ENCODE measurements around the gene RTN4RL2.
A peak's percentile ranks its signal among the peaks of the same experiment; 100 is the strongest.

Gene RTN4RL2

DNA sequence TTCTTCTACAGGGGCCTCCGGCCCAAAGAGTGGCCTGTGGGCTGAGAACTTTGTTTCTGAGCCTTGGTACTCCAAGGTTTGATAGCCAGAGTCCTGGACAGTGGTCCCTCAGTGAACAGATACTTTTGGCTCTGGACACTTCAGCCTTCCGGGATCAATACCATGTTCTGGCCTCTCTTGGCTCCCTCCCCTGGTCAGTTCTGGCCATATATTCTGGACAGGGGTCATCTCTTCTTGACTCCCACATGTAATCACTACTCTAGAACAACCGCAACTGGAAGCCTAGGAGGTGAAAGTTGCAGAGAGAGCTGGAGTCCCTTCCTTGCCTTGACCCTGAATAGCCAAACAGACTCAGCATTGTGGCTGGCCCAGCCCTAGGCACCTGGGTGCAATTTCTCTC, 2.3 kb downstream of the RTN4RL2 start:
- DNase-seq (ENCODE audit: low read depth in 2 of 2), result no peak

DNA sequence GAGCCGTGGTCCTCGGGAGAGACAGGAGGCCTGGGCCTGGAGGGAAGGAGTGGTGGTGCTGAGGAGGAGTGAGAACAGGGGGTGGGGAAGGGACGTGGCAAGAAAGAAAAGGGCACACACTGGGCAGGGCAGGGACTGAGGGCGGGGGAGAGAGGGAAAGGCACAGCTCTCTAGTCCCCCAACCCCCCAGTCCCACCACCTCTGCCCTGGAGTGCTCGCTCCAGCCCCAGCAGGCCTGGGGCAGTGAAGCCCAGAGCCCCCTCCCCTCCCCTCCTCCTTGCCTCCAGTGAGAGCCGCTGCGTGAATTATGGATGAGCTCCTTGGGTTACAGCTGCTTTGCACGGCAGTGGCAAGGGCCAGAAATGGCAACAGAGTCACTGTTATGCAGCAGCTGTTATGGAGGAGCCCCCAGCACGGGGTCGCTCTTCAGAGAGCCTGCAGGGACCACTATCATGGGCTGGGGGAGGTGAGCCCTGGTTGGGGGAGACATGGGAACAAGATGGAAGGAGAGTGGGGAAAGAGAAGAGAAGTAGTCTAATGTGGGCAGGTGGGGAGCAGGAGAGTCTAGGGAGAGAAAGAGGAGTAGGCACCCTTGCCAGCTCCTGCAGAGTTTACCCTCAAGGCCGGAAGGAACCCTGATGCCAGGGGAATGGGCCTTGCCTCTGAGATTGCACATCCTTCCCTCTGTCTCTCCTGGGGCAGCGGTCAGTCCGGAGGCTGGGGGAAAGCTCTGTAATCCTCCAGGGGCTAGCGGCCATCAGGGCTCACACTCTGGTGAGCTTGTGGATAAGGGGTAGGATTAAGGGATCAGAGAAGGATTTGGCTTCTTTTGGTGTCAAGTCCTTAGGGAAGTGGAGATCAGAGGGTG, 3.6 kb downstream of the RTN4RL2 start:
- no peak for DNase-seq (ENCODE audit: low read depth in 2 of 2)

DNA sequence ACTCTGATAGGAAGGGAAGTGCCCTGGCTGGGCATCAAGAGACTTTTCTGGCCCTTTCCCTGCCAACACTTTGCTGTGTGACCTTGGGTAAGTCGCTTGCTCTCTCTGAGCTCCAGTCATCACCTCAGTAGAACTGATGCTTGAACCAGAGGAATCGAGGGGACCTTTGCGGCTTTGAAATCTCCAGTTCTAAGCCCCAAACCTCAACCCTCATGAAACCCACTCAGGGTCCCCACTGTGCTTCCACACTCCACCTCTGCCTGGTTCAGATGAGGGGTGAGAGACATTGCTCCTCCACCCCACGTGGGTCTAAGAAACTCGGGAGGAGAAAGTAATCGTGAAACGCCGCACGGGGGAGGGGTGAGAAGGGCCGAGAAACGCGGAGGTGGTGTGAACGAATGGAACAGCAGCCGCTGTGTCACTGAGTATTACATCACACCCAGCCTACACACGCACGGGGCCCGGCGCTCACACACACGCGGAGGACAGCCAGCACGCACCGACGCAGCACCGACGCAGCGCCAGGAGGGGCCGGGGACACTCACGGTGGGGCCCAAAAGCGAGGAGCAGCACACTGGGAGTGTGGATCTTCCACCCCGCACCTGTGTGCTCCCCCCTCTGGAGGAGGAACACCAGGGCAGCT, 4.3 kb downstream of the RTN4RL2 start:
- DNase-seq (ENCODE audit: low read depth in 2 of 2), result no peak

DNA sequence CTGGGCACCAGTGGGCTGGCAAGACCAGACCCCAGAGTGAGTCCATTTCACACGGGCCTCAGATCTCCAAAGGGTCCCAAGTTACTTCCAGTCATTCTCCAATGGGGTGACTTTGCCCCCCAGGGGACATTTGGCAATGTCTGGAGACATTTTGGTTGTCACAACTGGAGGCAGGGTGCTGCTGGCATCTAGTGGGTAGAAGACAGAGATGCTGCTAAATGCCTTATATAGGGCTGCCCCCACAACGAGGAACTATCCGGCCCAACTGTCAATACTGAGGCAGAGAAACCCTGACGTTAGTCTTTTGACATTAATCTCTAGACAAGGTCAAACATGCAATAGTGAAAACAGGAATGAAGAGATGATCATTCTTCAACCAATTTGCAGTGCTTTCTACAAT, 6.4 kb downstream of the RTN4RL2 start:
- DNase-seq (ENCODE audit: low read depth in 2 of 2), result no peak

DNA sequence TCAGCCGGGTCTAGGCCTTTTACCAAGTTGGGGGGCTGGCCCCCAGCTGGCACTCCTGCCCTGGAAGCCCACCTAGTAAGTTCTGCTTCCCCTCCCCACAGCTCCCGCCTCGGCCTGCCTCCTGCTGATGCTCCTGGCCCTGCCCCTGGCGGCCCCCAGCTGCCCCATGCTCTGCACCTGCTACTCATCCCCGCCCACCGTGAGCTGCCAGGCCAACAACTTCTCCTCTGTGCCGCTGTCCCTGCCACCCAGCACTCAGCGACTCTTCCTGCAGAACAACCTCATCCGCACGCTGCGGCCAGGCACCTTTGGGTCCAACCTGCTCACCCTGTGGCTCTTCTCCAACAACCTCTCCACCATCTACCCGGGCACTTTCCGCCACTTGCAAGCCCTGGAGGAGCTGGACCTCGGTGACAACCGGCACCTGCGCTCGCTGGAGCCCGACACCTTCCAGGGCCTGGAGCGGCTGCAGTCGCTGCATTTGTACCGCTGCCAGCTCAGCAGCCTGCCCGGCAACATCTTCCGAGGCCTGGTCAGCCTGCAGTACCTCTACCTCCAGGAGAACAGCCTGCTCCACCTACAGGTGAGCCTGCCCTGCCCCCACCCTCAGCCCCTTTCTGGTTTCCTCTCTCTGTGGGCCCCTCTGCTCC, 7.3 kb downstream of the RTN4RL2 start:
- no peak for DNase-seq (ENCODE audit: low read depth in 2 of 2)

DNA sequence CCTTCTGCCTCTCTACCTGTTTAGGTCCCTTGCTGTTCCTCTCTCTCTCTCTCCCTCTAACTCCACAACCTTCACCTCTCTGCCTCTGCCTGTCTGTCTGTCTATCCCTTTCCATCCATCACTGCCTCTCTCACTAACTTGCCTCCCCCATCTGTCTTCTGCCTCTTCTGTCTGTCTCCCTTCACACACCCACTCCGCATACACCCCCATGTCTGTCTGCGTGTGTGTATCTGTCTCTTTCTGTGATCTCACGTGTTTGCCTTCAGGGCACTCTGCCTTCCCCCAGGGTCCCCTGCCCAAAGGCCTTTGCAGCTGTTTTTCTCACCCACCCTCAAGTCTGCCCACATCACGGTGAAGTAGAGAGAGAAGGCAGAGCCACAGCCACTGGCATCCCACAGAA, 7.9 kb downstream of the RTN4RL2 start:
- no peak for DNase-seq (ENCODE audit: low read depth in 2 of 2)

DNA sequence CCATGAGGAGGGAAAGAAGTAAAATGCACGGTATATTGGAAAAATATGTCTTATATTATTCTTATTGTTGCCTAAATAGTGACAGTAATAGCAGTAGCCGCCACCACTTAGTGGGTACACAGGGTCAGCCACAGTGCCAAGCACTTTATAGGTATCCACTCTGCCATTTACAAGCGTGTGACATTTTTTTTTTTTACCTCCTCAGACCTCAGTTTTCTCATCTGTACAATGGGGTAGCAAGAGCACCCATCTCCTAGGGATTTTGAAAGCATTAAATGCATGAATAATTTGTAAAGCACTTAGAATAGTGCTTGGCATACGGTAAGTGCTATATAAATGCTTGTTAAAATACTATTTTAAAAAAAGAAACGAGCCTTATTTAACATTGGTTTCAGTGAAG, 8.9 kb downstream of the RTN4RL2 start:
- DNase-seq (ENCODE audit: low read depth in 2 of 2), result no peak

DNA sequence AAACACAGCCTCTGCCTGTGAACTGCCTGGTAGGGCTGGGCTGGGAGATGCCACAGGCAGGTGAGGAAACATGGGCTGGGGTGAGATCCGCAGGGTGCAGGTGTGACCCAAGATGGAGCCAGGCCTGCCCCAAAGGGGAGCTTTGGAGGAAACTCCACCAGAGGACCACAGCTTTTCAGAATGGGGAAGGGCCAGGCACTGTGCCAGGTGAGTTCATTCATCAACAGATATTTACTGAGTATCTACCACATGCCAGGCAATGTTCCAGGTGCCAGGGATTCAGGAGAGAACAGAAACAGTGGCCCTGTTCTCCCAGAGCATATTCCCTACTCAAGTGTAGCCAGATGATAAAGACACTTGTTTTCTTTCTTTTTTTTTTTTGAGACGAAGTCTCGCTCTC, 11.2 kb downstream of the RTN4RL2 start:
- no peak for DNase-seq (ENCODE audit: low read depth in 2 of 2)

DNA sequence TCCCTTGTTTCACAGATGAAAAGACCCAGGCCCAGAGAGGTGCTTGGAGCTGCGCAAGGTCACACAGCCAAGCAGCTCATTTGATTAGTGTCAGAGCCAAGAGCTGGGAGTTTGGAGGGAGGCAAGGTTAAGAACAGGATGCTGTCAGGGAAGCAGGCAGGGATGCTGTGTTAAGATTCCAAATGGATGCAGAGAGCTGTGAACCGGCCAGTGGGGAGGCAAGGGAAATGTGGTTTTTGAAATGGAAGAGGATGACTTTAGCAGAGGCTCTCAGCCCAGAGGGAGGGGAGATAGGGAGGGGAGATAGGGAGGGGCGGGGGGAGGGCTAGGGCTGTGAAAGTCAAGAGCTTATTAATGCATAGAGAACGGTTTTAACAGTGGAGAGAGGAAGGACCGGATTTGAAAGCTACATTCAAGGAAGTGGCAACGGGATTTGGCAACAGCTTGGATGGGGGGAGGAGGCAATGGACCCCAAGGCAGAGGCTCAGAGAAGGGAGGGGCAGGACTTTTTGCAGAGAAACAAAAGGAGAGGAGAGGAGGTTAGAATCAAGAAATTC, 13.0 kb downstream of the RTN4RL2 start:
- no peak for DNase-seq (ENCODE audit: low read depth in 2 of 2)

DNA sequence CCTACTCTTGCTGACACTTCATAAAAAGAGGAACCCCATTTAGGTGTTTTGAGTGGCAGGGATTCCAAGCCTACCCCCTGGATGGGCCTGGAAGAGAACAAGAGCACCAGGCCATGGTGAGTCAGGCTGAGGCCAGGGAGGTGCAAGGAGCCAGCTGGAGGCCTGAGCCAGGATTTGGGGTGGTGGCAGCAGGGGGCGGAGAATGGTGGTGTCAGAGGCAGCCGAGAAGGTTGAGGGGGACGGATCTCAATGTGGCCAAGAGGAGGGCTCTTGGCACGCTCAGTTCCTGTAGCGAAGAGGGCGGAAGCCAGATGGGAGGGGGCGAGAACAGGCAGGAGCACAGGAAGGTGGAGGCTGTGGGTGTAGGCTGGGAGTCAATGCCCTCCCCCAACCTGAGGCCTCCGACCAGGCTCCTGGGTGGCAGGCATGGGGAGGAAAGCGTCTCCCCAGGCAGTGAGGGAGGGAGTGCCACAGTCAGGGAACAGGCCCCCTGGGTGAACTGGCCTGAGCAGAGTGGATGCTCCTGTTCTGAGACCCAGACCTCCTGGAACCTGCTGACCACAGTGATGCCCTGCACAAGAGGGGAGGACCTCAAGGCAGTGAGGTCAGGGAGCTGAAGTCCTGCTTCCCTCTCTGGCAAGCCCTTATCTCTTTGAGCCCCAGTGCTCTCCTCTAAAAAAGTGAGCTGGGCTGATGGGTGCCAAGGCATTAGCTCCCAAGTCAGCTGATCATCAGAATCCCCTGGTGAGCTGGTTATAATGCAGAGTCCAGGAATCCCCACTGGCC, 13.9 kb downstream of the RTN4RL2 start:
- no peak for DNase-seq (ENCODE audit: low read depth in 2 of 2)

DNA sequence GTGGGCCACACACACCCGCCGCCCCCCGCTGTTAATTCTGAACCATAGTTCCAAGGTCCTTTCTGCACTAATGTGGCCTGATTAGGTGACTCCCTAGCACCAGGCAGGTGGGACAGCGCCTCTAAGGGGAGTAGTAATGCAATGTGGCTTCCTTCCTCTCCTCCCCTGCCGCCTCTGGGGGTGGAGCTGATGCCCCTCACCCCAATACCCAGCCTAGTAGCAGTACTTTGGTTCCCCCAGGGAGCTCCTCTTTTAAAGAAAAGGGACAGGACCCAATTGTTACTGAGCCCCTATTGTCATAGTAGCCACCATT, 14.4 kb downstream of the RTN4RL2 start:
- no peak for DNase-seq (ENCODE audit: low read depth in 2 of 2)

DNA sequence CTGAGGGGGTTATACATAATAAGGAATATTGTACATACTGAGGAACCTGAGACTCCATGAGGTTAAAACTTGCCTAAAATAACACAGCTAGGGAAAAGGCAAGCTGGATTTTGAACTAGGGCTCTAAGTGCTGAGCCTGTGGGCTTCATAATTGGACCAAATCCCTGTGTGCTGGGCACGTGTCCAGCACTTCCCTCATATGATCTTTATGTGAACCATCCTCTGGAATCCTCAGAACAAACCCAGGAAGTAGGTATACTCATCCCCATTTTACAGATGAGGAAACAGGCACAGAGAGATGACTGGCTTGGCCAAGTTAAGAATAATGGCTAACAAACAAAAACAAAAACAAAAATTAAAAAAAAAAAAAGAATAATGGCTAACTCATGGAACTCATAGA, 14.9 kb downstream of the RTN4RL2 start:
- no peak for DNase-seq (ENCODE audit: low read depth in 2 of 2)

DNA sequence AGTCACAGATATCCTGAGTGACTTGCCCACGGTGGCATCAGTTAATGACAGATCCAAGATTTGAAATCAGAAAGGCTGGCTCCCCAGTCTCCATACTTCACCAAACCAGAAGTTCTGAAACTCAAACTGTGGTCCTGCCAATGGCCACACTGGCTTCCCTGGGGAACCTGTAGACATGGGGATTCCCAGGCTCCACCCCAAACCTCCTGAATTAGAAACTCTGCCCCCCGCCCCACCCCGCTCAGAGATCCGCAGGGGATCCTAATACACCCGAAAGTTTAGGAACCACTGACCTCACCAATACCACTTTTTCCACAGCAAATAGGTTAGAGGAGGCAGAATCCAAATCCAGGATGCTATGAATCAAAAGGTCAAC, 15.3 kb downstream of the RTN4RL2 start:
- DNase-seq (ENCODE audit: low read depth in 2 of 2), result no peak

DNA sequence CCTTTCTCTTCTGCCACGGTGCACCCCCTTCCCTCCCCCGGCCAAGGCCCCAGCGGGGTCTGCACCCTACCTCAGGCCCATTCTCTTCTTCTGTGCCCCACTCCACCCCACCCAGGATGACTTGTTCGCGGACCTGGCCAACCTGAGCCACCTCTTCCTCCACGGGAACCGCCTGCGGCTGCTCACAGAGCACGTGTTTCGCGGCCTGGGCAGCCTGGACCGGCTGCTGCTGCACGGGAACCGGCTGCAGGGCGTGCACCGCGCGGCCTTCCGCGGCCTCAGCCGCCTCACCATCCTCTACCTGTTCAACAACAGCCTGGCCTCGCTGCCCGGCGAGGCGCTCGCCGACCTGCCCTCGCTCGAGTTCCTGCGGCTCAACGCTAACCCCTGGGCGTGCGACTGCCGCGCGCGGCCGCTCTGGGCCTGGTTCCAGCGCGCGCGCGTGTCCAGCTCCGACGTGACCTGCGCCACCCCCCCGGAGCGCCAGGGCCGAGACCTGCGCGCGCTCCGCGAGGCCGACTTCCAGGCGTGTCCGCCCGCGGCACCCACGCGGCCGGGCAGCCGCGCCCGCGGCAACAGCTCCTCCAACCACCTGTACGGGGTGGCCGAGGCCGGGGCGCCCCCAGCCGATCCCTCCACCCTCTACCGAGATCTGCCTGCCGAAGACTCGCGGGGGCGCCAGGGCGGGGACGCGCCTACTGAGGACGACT, 15.9 kb downstream of the RTN4RL2 start:
- no peak for DNase-seq (ENCODE audit: low read depth in 2 of 2)

DNA sequence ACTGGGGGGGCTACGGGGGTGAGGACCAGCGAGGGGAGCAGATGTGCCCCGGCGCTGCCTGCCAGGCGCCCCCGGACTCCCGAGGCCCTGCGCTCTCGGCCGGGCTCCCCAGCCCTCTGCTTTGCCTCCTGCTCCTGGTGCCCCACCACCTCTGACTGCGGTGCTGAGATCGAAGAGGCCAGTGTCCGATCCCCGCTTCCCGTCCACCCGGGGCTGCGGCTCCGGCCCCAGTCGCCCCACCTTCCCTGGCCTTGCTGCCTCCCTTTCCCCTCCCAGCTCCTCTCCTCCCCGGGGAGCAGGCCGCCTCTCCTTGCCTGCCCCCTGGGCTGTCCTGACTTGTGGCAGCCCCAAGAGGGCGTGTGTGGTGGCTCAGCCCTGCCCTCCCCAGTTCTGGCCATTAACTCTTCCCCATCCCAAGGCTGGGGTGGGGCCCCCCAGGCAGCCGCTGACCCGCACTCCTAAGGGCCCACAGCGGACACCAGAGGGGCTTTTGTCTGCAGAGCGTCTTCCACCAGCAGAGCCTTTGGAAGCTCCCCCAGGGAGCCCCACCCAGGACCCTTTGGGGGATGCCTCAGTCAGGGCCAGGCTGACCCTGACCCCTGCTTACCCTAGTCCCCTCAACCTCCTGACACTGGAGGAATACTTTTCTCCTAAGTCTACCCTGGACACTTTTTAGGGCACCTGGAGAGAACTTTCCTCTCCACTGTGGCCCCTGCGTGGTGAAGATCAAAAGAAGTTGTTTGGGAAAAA, 16.6 kb downstream of the RTN4RL2 start:
- no peak for DNase-seq (ENCODE audit: low read depth in 2 of 2)

DNA sequence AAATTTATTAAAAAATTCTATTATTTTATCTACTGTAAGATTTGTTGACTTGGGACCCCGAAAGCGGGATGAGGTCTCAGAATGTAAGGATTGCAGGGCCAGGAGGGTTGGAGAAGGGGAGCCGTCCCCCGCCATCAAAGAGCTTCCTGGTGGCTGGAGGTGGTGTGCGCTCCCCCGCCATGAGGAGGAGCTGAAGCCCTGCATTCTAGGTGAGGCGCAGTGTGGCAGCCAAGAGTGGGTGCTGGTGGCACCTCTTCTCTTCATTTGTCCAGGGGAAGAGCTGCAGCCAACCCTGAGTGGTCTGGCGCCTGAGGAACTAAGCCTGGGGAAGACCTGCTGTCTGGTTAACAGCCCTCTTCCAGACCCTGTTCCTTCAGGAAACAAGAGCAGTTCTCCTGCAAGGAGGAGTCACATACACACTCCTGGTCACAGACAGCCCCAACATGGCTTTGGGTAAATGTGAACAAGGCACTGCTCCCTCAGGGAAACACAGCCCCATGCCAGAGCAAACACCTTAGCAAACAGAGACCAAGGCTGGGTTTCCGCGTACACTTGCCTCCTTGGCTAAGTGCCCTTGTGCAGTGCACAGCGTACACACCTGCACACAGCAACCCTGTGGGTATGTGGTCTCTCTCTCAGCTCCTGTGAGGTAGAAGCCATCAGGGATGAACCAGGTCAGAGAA, 17.3 kb downstream of the RTN4RL2 start:
- DNase-seq (ENCODE audit: low read depth in 2 of 2), result no peak

DNA sequence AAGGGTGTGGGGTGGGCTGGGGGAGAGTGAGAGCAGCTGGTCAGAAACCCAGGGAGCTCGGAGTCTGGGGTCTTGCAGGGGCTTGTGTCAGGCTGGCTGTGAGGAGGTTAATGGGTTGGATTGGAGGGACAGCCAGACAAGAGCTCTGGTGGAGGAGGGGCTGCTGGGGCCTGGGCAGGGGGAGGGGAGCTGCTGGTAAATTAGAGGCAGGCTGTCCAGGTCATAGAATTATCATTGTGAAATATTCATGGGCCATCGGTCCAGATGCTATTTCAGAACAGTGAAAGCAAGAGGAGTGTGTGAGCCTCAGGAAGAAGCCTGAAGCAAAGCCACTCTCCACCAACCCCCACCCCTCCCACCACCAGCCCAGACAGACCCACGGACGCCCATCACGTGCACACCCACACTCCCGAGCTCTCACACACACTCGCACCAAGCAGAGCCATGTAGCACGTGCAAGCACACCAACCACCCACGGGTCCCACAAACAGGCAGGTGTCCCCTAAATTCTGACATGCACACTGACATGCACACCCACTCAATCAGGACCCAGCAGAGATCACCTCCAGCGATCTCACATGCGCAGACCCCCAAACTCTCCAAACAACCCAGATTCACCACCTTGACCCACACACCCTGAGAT, 18.8 kb downstream of the RTN4RL2 start:
- DNase-seq (ENCODE audit: low read depth in 2 of 2), result no peak

DNA sequence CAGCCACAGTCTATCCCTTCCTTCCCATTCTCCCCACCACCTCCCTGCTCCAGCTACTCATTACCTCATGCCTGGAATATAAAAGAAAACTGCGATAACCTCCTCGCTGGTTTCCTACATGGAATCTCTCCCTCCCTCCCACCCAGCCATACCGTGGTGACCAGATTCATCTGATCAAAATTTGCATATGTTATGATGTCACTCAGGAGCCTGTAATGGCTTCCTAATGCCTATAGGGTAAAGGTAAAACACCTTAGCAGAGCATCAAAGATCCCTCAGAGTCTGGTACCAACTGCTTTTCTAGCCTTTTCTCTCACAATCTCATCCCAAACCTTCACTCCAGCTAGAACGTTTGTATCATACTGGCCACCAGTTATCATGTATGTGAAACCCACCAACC, 19.6 kb downstream of the RTN4RL2 start:
- no peak for DNase-seq (ENCODE audit: low read depth in 2 of 2)

DNA sequence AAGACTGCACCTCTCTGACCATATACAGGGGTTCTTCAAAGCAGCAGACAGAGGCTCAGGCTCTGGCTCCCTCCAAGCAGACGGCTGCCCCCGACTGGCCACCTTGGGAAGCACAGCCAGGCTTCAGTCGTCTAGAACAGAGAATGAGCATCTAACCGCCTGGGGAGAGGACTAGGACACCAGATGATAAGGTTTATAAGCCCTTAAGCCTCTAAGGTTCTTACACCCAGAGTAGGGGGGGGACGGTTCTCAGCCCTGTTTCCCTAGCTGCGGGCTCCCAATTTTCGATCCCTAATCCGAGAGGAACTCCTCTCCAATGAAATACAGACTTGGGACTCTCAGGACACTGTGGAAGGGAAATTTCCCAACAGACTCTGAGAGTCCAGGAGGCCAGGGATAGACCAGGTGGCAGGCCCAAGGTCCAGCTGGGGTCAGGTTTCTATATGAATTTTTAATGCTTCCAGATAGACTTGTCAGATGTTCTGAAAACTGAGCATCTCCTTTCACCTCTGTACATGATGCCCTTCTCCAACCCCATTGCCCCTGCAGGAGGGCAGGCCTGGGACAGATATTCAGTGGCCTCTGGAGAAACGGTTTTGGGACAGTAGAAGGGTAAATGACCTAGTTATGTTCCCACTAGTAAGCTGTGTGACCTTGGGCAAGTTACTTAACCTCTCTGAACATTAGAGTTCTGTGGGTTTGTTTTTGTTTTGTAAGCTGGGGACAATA, 20.2 kb downstream of the RTN4RL2 start:
- peak; percentile 40 to 45 for DNase-seq (ENCODE audit: low read depth in 2 of 2)

All from stimulated activated CD8-positive, alpha-beta memory T cell treated with anti-CD3 and anti-CD28 coated beads, Interleukin-2, amount 100 ng/mL, for 1 hour (primary cell).